ENCODE results near the gene ASIC4.

ASIC4 gene

GRCh38 chr2:219513787-219514186, 495 bp upstream of the ASIC4 start:
- DNase-seq (ENCODE audit: low spot score): no peak

GRCh38 chr2:219514836-219515235, 554 bp downstream of the ASIC4 start:
- no peak for TF ChIP-seq CTCF (IDR thresholded peaks at IDR 0.05; ENCODE audit: extremely low read depth, insufficient read depth, missing control alignments)
- no peak for DNase-seq (ENCODE audit: low spot score)
- in situ Hi-C loops (cut with MboI; ENCODE audit: low pct_unique_long_range_greater_than_20kb, low sequenced_read_pairs, unreplicated experiment): no loop called here

More at GRCh38 chr2:219513787-219514186, 495 bp upstream of the ASIC4 start:
- TF ChIP-seq CTCF (IDR thresholded peaks at IDR 0.05; ENCODE audit: extremely low read depth, insufficient read depth, missing control alignments): no peak
- in situ Hi-C loops (cut with MboI; ENCODE audit: low pct_unique_long_range_greater_than_20kb, low sequenced_read_pairs, unreplicated experiment): no loop called here

- TF ChIP-seq CTCF (IDR thresholded peaks at IDR 0.05; ENCODE audit: extremely low read depth, insufficient read depth, missing control alignments): no peak
Measured at GRCh38 chr2:219515874-219516629, 1.8 kb downstream of the ASIC4 start.

GRCh38 chr2:219516888-219517287, 2.6 kb downstream of the ASIC4 start:
- in situ Hi-C loops (cut with MboI; ENCODE audit: low pct_unique_long_range_greater_than_20kb, low sequenced_read_pairs, unreplicated experiment): no loop called here
- DNase-seq (ENCODE audit: low spot score): no peak

More at GRCh38 chr2:219515874-219516629, 1.8 kb downstream of the ASIC4 start:
- in situ Hi-C loops (cut with MboI; ENCODE audit: low pct_unique_long_range_greater_than_20kb, low sequenced_read_pairs, unreplicated experiment): no loop called here
- no peak for DNase-seq (ENCODE audit: low spot score)

GRCh38 chr2:219517954-219518778, 3.9 kb downstream of the ASIC4 start:
- DNase-seq (ENCODE audit: low spot score): no peak
- no peak for TF ChIP-seq CTCF (IDR thresholded peaks at IDR 0.05; ENCODE audit: extremely low read depth, insufficient read depth, missing control alignments)
- in situ Hi-C loops (cut with MboI; ENCODE audit: low pct_unique_long_range_greater_than_20kb, low sequenced_read_pairs, unreplicated experiment): no loop called here

More at GRCh38 chr2:219516888-219517287, 2.6 kb downstream of the ASIC4 start:
- no peak for TF ChIP-seq CTCF (IDR thresholded peaks at IDR 0.05; ENCODE audit: extremely low read depth, insufficient read depth, missing control alignments)

GRCh38 chr2:219519526-219519916, 5.2 kb downstream of the ASIC4 start:
- no peak for DNase-seq (ENCODE audit: low spot score)
- TF ChIP-seq CTCF (IDR thresholded peaks at IDR 0.05; ENCODE audit: extremely low read depth, insufficient read depth, missing control alignments): no peak
- in situ Hi-C loops (cut with MboI; ENCODE audit: low pct_unique_long_range_greater_than_20kb, low sequenced_read_pairs, unreplicated experiment): no loop called here
